Hematopoietic multipotent progenitor cell treated with erythropoietin and hydrocortisone succinate and interleukin-3 and kit ligand, for 15 days (in vitro differentiated cells): ENCODE results near the gene SURF2.
"Not testable (repeated sequence)": the region's sequence is repeated elsewhere in the genome, so short reads cannot be mapped to it uniquely, and the experiment has no call there.

ENCODE experiments used
- DNase-seq: peaks from one replicate; pipeline ENCODE4 v3.0.0-alpha.2; 2015; ENCODE audit warnings: low spot score

The SURF2 gene

GRCh38 chr9:133356391-133357091 is at the start of gene SURF2, which contains the start of gene SURF1:
Gene SURF2, plus strand, starts transcription at chr9:133356550. Its CDS starts 43 bp downstream, at chr9:133356593.
Gene SURF1, minus strand, starts transcription at chr9:133356487. Its CDS starts 34 bp downstream, at chr9:133356453.
- peak; percentile 90 for DNase-seq

- no peak for DNase-seq
Measured at GRCh38 chr9:133307301-133307700, 49.0 kb upstream of the SURF2 start.

GRCh38 chr9:133309608-133310007 is 46.7 kb upstream of the SURF2 start:
- DNase-seq, result no peak

DNA sequence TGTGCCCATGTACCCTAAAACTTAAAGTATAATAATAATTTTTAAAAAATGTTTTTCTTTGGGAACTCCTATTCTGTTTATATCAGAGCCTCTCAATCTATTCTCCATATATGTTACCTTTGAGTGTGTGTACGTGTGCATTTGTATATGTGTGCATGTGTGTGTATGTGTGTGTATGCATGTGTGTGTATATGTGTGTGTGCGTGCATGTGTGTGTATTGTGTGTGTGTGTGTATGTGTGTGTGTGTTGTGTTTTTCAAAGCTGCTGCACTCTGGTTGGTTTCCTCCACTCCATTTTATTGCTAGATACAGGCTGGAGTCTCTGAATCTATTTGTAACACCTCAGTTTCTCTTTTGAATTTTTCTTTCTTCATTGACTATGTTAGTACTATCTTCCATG is 40.4 kb upstream of the SURF2 start:
- DNase-seq, result no peak

- not testable (repeated sequence) for DNase-seq
Measured at GRCh38 chr9:133317551-133317950, 38.8 kb upstream of the SURF2 start.

- no peak for DNase-seq
Measured at GRCh38 chr9:133320421-133320881, 35.9 kb upstream of the SURF2 start.

- DNase-seq, result no peak
Measured at GRCh38 chr9:133321411-133321935, 34.9 kb upstream of the SURF2 start.

DNA sequence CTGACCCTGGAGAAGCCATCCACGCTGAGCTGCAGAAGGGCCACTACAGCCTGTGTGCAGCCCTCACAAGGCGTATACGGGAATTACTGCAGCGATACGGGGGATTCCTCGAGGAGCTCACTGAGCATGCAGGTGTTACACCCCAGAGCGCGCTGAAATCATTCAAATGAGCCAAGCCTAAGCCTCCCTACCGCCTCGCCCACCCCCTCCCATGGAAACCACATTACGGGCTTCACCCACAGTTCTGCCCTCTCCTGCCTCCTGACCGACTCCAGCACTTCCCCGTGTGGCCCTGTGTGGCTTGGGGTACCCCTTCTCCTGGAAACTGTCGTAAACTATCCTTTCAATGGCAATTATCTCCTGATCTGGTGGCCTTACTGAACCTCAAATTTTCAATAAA is 33.6 kb upstream of the SURF2 start:
- no peak for DNase-seq

GRCh38 chr9:133323211-133323610 is 33.1 kb upstream of the SURF2 start:
- DNase-seq, result no peak

DNA sequence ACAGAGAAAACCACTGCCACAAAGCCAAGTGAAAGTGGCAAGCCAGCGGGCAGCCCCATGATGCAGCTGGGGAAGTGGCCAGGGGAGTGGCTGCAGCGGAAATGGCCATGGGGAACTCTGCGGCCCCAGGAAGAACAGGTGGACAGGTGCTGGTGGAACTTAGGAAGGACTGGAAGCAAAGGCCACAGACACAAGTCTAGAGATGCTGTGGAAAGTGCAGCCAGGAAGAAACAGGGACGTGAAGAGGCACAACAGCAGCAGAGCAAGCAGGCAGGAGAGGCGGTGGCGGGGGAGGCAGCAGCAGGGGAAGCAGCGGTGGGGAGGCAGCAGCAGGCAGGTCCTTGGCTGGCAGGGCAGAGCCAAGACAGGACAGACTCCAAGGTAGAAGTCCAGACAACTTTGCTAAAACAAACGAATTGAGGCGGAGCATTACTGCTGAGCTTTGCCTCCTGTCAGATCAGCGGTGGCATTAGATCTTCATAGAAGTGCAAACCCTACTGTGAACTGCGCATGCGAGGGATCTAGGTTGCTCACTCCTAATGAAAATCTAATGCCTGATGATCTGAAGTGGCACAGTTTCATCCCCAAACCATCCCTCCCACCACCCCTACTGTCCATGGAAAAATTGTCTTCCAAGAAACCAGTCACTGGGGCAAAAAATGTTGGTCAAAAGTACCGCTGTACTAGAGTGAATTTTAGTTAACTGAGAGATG is 32.2 kb upstream of the SURF2 start:
- DNase-seq, result no peak

DNA sequence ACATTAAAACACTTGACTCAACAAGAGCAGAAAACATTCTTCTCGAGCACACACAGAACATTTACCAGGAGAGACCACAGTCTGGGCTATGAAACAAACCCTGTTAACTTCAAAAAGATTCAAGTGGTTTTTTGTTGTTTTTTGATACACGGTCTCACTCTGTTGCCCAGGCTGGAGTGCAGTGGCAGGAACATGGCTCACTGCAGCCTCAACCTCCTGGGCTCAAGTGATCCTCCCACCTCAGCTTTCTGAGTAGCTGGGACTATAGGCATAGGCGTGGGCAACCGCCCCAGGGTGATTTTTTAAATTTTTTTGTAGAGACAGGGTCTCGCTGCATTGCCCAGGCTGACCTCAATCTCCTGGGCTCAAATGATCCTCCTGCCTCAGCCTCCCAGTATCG is 29.3 kb upstream of the SURF2 start:
- DNase-seq, result not testable (repeated sequence)

DNA sequence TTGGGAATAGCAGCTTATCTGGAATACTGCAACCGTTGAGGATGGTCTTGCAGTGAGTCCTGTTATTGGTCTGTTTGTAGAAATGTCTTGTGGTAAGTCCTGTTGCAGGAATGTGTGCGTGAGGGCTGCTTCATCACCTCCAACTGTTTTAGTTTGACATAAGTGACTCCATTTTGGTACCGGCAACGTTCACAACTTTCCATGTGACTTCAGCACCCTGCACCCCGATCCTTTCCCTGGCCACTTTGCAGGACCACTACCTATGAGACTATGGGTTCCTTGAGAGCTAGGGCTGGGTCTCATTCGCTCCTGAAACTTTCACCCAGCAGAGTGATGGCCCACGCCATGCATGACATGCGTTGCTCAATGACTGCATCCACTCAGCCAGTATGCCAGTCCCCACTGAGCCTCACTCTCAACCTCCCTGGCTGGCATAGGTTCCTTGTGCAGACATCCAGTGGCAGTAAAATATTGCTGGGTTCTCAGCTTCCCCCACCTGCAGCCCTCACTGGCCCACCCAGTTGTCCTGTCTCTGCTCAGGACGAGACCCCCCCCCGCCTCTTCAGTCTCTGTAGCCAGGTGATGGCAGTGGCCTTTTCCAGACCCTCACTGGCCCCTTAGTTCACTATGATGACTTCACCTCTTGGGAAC is 28.4 kb upstream of the SURF2 start:
- DNase-seq, result no peak

DNA sequence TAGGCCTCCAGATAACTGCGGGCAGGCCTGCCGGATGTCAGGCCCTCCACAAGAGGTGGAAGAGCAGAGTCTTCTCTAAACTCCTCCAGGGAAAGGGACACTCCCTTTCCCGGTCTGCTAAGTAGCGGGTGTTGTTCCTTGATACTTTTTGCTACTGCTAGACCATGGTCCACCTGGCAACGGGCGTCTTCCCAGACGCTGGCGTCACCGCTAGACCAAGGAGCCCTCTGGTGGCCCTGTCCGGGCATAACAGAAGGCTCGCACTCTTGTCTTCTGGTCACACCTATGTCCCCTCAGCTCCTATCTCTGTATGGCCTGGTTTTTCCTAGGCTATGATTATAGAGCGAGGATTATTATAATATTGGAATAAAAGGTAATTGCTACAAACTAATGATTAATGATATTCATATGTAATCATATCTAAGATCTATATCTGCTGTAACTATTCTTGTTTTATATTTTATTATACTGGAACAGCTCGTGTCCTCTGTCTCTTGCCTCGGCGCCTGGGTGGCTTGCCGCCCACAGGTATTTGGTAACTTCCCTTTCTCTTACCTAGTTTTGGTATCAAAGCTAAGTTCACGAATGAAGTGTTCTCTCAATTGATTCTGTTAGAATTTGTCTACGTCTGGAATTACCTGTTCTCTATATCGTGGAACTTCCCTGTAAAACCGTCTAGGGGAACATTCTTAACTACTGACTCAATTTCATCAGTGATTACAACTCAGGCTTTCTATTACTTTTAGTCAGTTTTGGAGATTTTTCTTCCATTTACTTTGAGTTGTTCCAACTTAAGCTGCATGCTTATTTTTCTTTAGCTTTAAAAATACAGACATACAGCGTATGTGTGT is 26.8 kb upstream of the SURF2 start:
- not testable (repeated sequence) for DNase-seq

- DNase-seq, result no peak
Measured at GRCh38 chr9:133331221-133331620, 25.1 kb upstream of the SURF2 start.

- DNase-seq, result no peak
Measured at GRCh38 chr9:133331641-133332380, 24.5 kb upstream of the SURF2 start.

DNA sequence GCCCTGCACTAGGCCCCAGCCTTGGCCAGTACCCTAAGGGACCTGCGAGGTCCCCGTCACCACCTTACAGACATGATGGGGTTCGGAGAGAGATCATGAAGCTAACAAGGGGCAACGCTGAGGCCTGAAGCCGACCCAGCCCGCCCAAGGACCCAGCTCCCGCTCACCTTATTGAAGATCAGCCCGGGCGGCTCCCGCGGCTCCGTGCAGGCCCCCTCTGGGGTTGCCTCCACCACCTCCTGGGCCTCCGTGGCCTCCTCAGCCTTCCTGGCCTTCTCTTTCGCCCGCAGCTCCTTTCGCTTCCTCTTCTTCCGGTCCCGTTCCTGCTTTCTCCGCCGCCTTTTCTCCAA is 24.0 kb upstream of the SURF2 start:
- DNase-seq, result no peak

DNA sequence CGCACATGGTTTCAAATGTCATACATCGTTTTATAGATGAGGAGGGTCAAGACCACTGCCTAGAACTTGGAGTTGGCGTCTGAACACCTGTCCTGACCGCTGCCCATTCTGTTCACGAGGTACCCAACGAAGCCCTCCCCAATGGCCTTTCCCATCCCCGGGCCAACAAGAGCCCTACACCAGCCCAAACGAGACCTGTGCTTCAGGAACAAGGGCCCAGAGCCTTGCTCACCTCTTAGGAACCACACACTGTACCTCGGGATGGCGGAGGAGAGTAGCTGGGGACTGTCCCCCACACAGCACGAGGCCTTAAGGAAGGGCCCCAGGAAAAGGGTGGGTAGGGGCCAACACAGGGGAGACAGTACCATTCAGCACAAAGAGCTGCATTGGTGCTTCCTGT is 23.3 kb upstream of the SURF2 start:
- DNase-seq, result no peak

- no peak for DNase-seq
Measured at GRCh38 chr9:133333566-133333965, 22.8 kb upstream of the SURF2 start.

DNA sequence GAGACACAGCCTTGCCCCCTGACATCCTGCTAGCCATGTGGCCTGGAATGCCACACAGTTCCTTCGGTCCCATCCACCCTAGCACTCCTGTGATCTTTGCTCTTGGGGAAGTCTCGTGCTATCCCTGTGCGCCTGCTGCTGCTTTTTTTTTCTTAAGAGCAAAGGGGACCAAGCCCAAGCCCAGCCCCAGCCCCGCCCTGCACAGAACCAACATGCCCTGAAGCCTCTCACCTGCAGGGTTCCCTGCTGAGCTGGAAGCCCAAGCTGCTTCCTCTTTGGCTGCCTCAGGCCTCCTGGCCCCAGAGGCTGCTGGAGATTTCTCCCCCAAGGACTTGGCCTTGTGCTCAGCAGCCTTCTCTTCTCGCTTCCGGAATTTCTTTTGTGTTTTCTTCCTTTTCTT is 22.2 kb upstream of the SURF2 start:
- no peak for DNase-seq

- not testable (repeated sequence) for DNase-seq
Measured at GRCh38 chr9:133334888-133335287, 21.5 kb upstream of the SURF2 start.
